Natural killer cell (primary cell): ENCODE results near the gene RELCH. TPM values are rescaled to one million over a fixed set of nuclear protein-coding genes. Genes with fewer than 3 reads are reported as not detected.

Experiments
- ATAC-seq, 3 donors: fragments of 150-1000 bp in 2 of 3; fragments of 200-7000 bp in 1 of 3; cut with Tn5 transposase; 1 replicate in 1 of 3; 2 replicates in 2 of 3; pipeline ENCODE4 v1.10.0; 2021; ENCODE audit warnings: mild to moderate bottlenecking in 2 of 3, moderate library complexity in 2 of 3
- DNase-seq, 2 donors: peaks; one replicate each; pipeline versions ENCODE4 v3.0.0 to v3.0.0-alpha.2; 2013 to 2021; ENCODE audit warnings: mixed read lengths in 1 of 2
- H3K27ac ChIP-seq: one replicate; pipeline ENCODE4 v1.5.1; 2013; ENCODE audit warnings: mild to moderate bottlenecking, low read length
- H3K27me3 ChIP-seq: one replicate; pipeline ENCODE4 v1.6.1; 2013; ENCODE audit warnings: low read length; ENCODE audit not compliant: control insufficient read depth, insufficient read depth
- H3K36me3 ChIP-seq: one replicate; pipeline ENCODE4 v1.6.1; 2013; ENCODE audit warnings: low read length; ENCODE audit not compliant: control insufficient read depth, insufficient read depth
- H3K4me1 ChIP-seq: one replicate; pipeline ENCODE4 v1.6.1; 2013; ENCODE audit warnings: low read length; ENCODE audit not compliant: control insufficient read depth, insufficient read depth
- H3K4me3 ChIP-seq: one replicate; pipeline ENCODE4 v1.5.1; 2013; ENCODE audit warnings: low read length
- H3K9me3 ChIP-seq: one replicate; pipeline ENCODE4 v1.6.1; 2013; ENCODE audit warnings: low read length; ENCODE audit not compliant: control insufficient read depth, insufficient read depth
- H3K27ac Mint-ChIP-seq, 2 donors: one replicate each; pipeline ENCODE4 v1.8.0; 2022; ENCODE audit warnings: mild to moderate bottlenecking in 2 of 2, mixed read lengths in 2 of 2, moderate library complexity in 1 of 2
- H3K27me3 Mint-ChIP-seq, 2 donors: one replicate each; pipeline ENCODE4 v1.8.0; 2022; ENCODE audit warnings: low read depth in 2 of 2, mixed read lengths in 2 of 2
- H3K36me3 Mint-ChIP-seq: one replicate; pipeline ENCODE4 v1.8.0; 2022; ENCODE audit warnings: mixed read lengths
- H3K4me1 Mint-ChIP-seq, 2 donors: one replicate each; pipeline ENCODE4 v1.8.0; 2022; ENCODE audit warnings: mixed read lengths in 2 of 2
- H3K4me3 Mint-ChIP-seq: one replicate; pipeline ENCODE4 v1.8.0; 2022; ENCODE audit warnings: mild to moderate bottlenecking, moderate library complexity, mixed read lengths
- H3K9me3 Mint-ChIP-seq, 2 donors: one replicate each; pipeline ENCODE4 v1.8.0; 2022; ENCODE audit warnings: mixed read lengths in 2 of 2
- CTCF ChIP-seq: fragments of 200-600 bp; IDR thresholded peaks from one replicate; pipeline ENCODE4 v1.8.0; 2022; ENCODE audit warnings: antibody characterized with exemption
- WGBS: methylation state at CpG from one replicate; pipeline ENCODE4 v1.1.7; 2013; ENCODE audit warnings: missing lambda C conversion rate; ENCODE audit not compliant: insufficient coverage; 5-methylcytosine and 5-hydroxymethylcytosine counted together
- intact Hi-C: fragments of 100-400 bp; cut with micrococcal nuclease; formaldehyde crosslinking; loops from one replicate; pipeline ENCODE4 v1.14.2; 2022
- total RNA-seq, 4 donors: library from RNA; stranded (reverse); fragments of 120-200 nt in 1 of 4; gene quantifications; one replicate each; pipeline versions ENCODE4 v1.2.3 to v1.2.4, GENCODE V29; 2013 to 2022

The RELCH gene
- total RNA-seq, 3 donors from 2014 or later (not counting 1 experiment from before 2014, with no cell fraction given), result 60.1 to 69.9 (median 63.9) TPM

- Histone ChIP-seq H3K4me1 (no peaks in the 10 kb centered on the region), H3K4me3 (no peak overlapping the region), H3K36me3 (no peaks in the 10 kb centered on the region), H3K9me3 (no peaks in the 10 kb centered on the region), H3K27me3 (no peaks in the 10 kb centered on the region), H3K27ac (no peak overlapping the region)
- no peak overlapping the region for H3K27ac Mint-ChIP-seq
- 100% methylated on average over 1 of the region's 1 CpG for WGBS
- H3K4me3 Mint-ChIP-seq, result no peak overlapping the region
- H3K9me3 Mint-ChIP-seq, result peaks cover 0 to 2% of the 10 kb centered on the region in 2 donors
- H3K36me3 Mint-ChIP-seq, result no peaks in the 10 kb centered on the region
- no peak for TF ChIP-seq CTCF
- peaks cover 3 to 6% of the 10 kb centered on the region in 2 donors for H3K4me1 Mint-ChIP-seq
- H3K27me3 Mint-ChIP-seq, result no peaks in the 10 kb centered on the region
- no peak for DNase-seq
- ATAC-seq, result no peak
- intact Hi-C loops, result no loop called here
These were observed 16.2 kb upstream of the RELCH start for GRCh38 chr18:62170857-62171256.

- Histone ChIP-seq H3K27me3 (no peaks in the 10 kb centered on the region), H3K4me1 (no peaks in the 10 kb centered on the region), H3K9me3 (no peaks in the 10 kb centered on the region), H3K27ac (no peak overlapping the region), H3K4me3 (no peak overlapping the region), H3K36me3 (no peaks in the 10 kb centered on the region)
- no peak overlapping the region for H3K4me3 Mint-ChIP-seq
- H3K36me3 Mint-ChIP-seq, result no peaks in the 10 kb centered on the region
- no peaks in the 10 kb centered on the region for H3K9me3 Mint-ChIP-seq
- no peak for TF ChIP-seq CTCF
- intact Hi-C loops, result no loop called here
- DNase-seq (no peak), ATAC-seq (no peak)
- no peaks in the 10 kb centered on the region for H3K27me3 Mint-ChIP-seq
- no peak overlapping the region for H3K27ac Mint-ChIP-seq
- no peaks in the 10 kb centered on the region for H3K4me1 Mint-ChIP-seq
These were observed 14.8 kb upstream of the RELCH start for GRCh38 chr18:62172298-62172697.

- Mint-ChIP-seq H3K4me3 (no peak overlapping the region), H3K9me3 (no peaks in the 10 kb centered on the region), H3K27me3 (no peaks in the 10 kb centered on the region), H3K27ac (no peak overlapping the region), H3K4me1 (no peaks in the 10 kb centered on the region), H3K36me3 (no peaks in the 10 kb centered on the region)
- DNase-seq (no peak), ATAC-seq (no peak)
- Histone ChIP-seq H3K27me3 (no peaks in the 10 kb centered on the region), H3K9me3 (no peaks in the 10 kb centered on the region), H3K36me3 (no peaks in the 10 kb centered on the region), H3K4me3 (no peak overlapping the region), H3K27ac (no peak overlapping the region), H3K4me1 (no peaks in the 10 kb centered on the region)
- WGBS, result 92% methylated on average over 2 of the region's 3 CpGs
- intact Hi-C loops, result no loop called here
- no peak for TF ChIP-seq CTCF
These were observed 11.5 kb upstream of the RELCH start for GRCh38 chr18:62175521-62175920.

GRCh38 chr18:62177271-62177670 is 9.8 kb upstream of the RELCH start:
- no peak for TF ChIP-seq CTCF
- WGBS, result 52% methylated on average over 3 of the region's 3 CpGs
- Mint-ChIP-seq H3K27ac (no peak overlapping the region), H3K4me3 (no peak overlapping the region), H3K36me3 (no peaks in the 10 kb centered on the region), H3K4me1 (no peaks in the 10 kb centered on the region), H3K9me3 (no peaks in the 10 kb centered on the region), H3K27me3 (no peaks in the 10 kb centered on the region)
- Histone ChIP-seq H3K27ac (no peak overlapping the region), H3K9me3 (no peaks in the 10 kb centered on the region), H3K4me3 (no peak overlapping the region), H3K36me3 (no peaks in the 10 kb centered on the region), H3K27me3 (no peaks in the 10 kb centered on the region), H3K4me1 (no peaks in the 10 kb centered on the region)
- DNase-seq (no peak), ATAC-seq (no peak)
- intact Hi-C loops, result no loop called here
